ENCODE measurements around the gene CACNA1F. TPM values are rescaled to one million over a fixed set of nuclear protein-coding genes. Genes with fewer than 3 reads are reported as not detected.

The CACNA1F gene
- total and polyA plus RNA-seq, 2 experiments from 2014 or later: not detected

GRCh38 chrX:49155900-49156837, 77.0 kb downstream of the CACNA1F start:
- H3K4me1 ChIP-seq (ENCODE audit: insufficient read depth): peaks cover 4% of the 10 kb centered on the region; the same call in 1 of the 2 replicates
- H3K4me3 ChIP-seq: peak overlapping the region; percentile 70
- peak overlapping the region; percentile 97 for H3K9ac ChIP-seq
- peak overlapping the region; percentile 90 for H3K4me2 ChIP-seq (ENCODE audit: unreplicated experiment)
- no peaks in the 10 kb centered on the region for H4K20me1 ChIP-seq (ENCODE audit: insufficient read depth)
- H3K9me3 ChIP-seq (ENCODE audit: low read depth): no peaks in the 10 kb centered on the region
- 0 to 1% methylated on average over 18 to 22 of the region's 65 CpGs for WGBS, 2 experiments (ENCODE audit: low coverage in 1 of 2, low lambda C conversion rate in 2 of 2, missing lambda C conversion rate in 2 of 2)
- DNase-seq: peak; percentile 95
- no peak for TF ChIP-seq EZH2 (IDR thresholded peaks at IDR 0.05; ENCODE audit: insufficient read depth, poor library complexity, severe bottlenecking)
- TF ChIP-seq EZH2phosphoT487 (IDR thresholded peaks at IDR 0.05; ENCODE audit: insufficient read depth, low read depth): no peak
- H3K9me2 ChIP-seq (ENCODE audit: insufficient read depth): no peaks in the 10 kb centered on the region
- in situ Hi-C loops (cut with MboI): no loop called here
- no peaks in the 10 kb centered on the region for H3K27me3 ChIP-seq (replicated peaks; ENCODE audit: insufficient read depth)
- no peaks in the 10 kb centered on the region for H3K79me2 ChIP-seq (ENCODE audit: insufficient read depth)
- H3K36me3 ChIP-seq (ENCODE audit: low read depth): no peaks in the 10 kb centered on the region
- peak overlapping the region; percentile 99 for H3K27ac ChIP-seq
- no peaks in the 10 kb centered on the region for H3F3A ChIP-seq (ENCODE audit: insufficient read depth)
- peak overlapping the region; percentile 80 for H2AFZ ChIP-seq

GRCh38 chrX:49155243-49155899, 77.8 kb downstream of the CACNA1F start:
- peak overlapping the region; percentile 97 for H3K9ac ChIP-seq
- H3K9me3 ChIP-seq (ENCODE audit: low read depth): no peaks in the 10 kb centered on the region
- no peaks in the 10 kb centered on the region for H3K36me3 ChIP-seq (ENCODE audit: low read depth)
- peak overlapping the region; percentile 80 for H2AFZ ChIP-seq
- no peaks in the 10 kb centered on the region for H3K79me2 ChIP-seq (ENCODE audit: insufficient read depth)
- no peaks in the 10 kb centered on the region for H3K9me2 ChIP-seq (ENCODE audit: insufficient read depth)
- peak overlapping the region; percentile 70 for H3K4me3 ChIP-seq
- H4K20me1 ChIP-seq (ENCODE audit: insufficient read depth): no peaks in the 10 kb centered on the region
- TF ChIP-seq EZH2phosphoT487 (IDR thresholded peaks at IDR 0.05; ENCODE audit: insufficient read depth, low read depth): no peak
- in situ Hi-C loops (cut with MboI): no loop called here
- DNase-seq: peak; percentile 79
- no peaks in the 10 kb centered on the region for H3F3A ChIP-seq (ENCODE audit: insufficient read depth)
- peak overlapping the region; percentile 90 for H3K4me2 ChIP-seq (ENCODE audit: unreplicated experiment)
- no peaks in the 10 kb centered on the region for H3K27me3 ChIP-seq (replicated peaks; ENCODE audit: insufficient read depth)
- peak overlapping the region; percentile 99 for H3K27ac ChIP-seq
- 2 to 4% methylated on average over 17 to 18 of the region's 18 CpGs for WGBS, 2 experiments (ENCODE audit: low coverage in 1 of 2, low lambda C conversion rate in 2 of 2, missing lambda C conversion rate in 2 of 2)
- H3K4me1 ChIP-seq (ENCODE audit: insufficient read depth): peaks cover 4% of the 10 kb centered on the region; the same call in 1 of the 2 replicates

Other genes with a start within 250 kb of the CACNA1F start
- gene GRIPAP1, start 231.1 kb downstream of the CACNA1F start, total RNA-seq (2014; rRNA removed; shearing (Covaris generic)): 16.5 and 31.6 TPM in 2 replicates
- gene GRIPAP1, start 231.1 kb downstream of the CACNA1F start, polyA plus RNA-seq (2016; fragmentation: Nextera tagmentation; extraction: Ambion mirVana): 16.5 and 21.8 TPM in 2 replicates
- gene TFE3, start 190.0 kb downstream of the CACNA1F start, total RNA-seq (2014; rRNA removed; shearing (Covaris generic)): 72.5 and 85.6 TPM in 2 replicates
- gene TFE3, start 190.0 kb downstream of the CACNA1F start, polyA plus RNA-seq (2016; fragmentation: Nextera tagmentation; extraction: Ambion mirVana): 53.0 and 57.3 TPM in 2 replicates
- gene CCDC120, start 174.3 kb downstream of the CACNA1F start, total RNA-seq (2014; rRNA removed; shearing (Covaris generic)): 0.22 TPM in 1 of 2 replicates, not detected in the other
- gene CCDC120, start 174.3 kb downstream of the CACNA1F start, polyA plus RNA-seq (2016; fragmentation: Nextera tagmentation; extraction: Ambion mirVana): 0.94 and 1.3 TPM in 2 replicates
- 17.5 and 24.6 TPM in 2 replicates for gene PRAF2, start 159.3 kb downstream of the CACNA1F start, total RNA-seq (2014; rRNA removed; shearing (Covaris generic))
- 141 and 143 TPM in 2 replicates for gene PRAF2, start 159.3 kb downstream of the CACNA1F start, polyA plus RNA-seq (2016; fragmentation: Nextera tagmentation; extraction: Ambion mirVana)
- gene WDR45, start 153.5 kb downstream of the CACNA1F start, total RNA-seq (2014; rRNA removed; shearing (Covaris generic)): 78.5 and 91.9 TPM in 2 replicates
- 101 and 103 TPM in 2 replicates for gene WDR45, start 153.5 kb downstream of the CACNA1F start, polyA plus RNA-seq (2016; fragmentation: Nextera tagmentation; extraction: Ambion mirVana)
- gene GPKOW, start 109.6 kb downstream of the CACNA1F start, total RNA-seq (2014; rRNA removed; shearing (Covaris generic)): 19.7 and 22.4 TPM in 2 replicates
- 20.9 and 23.8 TPM in 2 replicates for gene GPKOW, start 109.6 kb downstream of the CACNA1F start, polyA plus RNA-seq (2016; fragmentation: Nextera tagmentation; extraction: Ambion mirVana)
- 1.3 and 8.0 TPM in 2 replicates for gene MAGIX, start 70.6 kb downstream of the CACNA1F start, total RNA-seq (2014; rRNA removed; shearing (Covaris generic))
- gene MAGIX, start 70.6 kb downstream of the CACNA1F start, polyA plus RNA-seq (2016; fragmentation: Nextera tagmentation; extraction: Ambion mirVana): 1.1 and 1.5 TPM in 2 replicates
- gene PLP2, start 61.4 kb downstream of the CACNA1F start, total RNA-seq (2014; rRNA removed; shearing (Covaris generic)): 62.3 and 62.5 TPM in 2 replicates
- gene PLP2, start 61.4 kb downstream of the CACNA1F start, polyA plus RNA-seq (2016; fragmentation: Nextera tagmentation; extraction: Ambion mirVana): 204 and 209 TPM in 2 replicates
- 9.0 and 10.8 TPM in 2 replicates for gene PRICKLE3, start 47.0 kb downstream of the CACNA1F start, total RNA-seq (2014; rRNA removed; shearing (Covaris generic))
- 5.1 TPM in 2 replicates for gene PRICKLE3, start 47.0 kb downstream of the CACNA1F start, polyA plus RNA-seq (2016; fragmentation: Nextera tagmentation; extraction: Ambion mirVana)
- 0.54 TPM in 1 of 2 replicates, not detected in the other for gene SYP, start 33.1 kb downstream of the CACNA1F start, total RNA-seq (2014; rRNA removed; shearing (Covaris generic))
- 0.23 TPM in 1 of 2 replicates, not detected in the other for gene SYP, start 33.1 kb downstream of the CACNA1F start, polyA plus RNA-seq (2016; fragmentation: Nextera tagmentation; extraction: Ambion mirVana)
- gene CCDC22, start 2.1 kb upstream of the CACNA1F start, total RNA-seq (2014; rRNA removed; shearing (Covaris generic)): 8.6 and 10.7 TPM in 2 replicates
- 11.8 and 12.7 TPM in 2 replicates for gene CCDC22, start 2.1 kb upstream of the CACNA1F start, polyA plus RNA-seq (2016; fragmentation: Nextera tagmentation; extraction: Ambion mirVana)
- gene FOXP3, start 31.4 kb upstream of the CACNA1F start, total RNA-seq (2014; rRNA removed; shearing (Covaris generic)): not detected in 2 replicates
- gene FOXP3, start 31.4 kb upstream of the CACNA1F start, polyA plus RNA-seq (2016; fragmentation: Nextera tagmentation; extraction: Ambion mirVana): 0.08 and 0.20 TPM in 2 replicates
- gene PPP1R3F, start 36.5 kb upstream of the CACNA1F start, total RNA-seq (2014; rRNA removed; shearing (Covaris generic)): 6.2 and 10.6 TPM in 2 replicates
- gene PPP1R3F, start 36.5 kb upstream of the CACNA1F start, polyA plus RNA-seq (2016; fragmentation: Nextera tagmentation; extraction: Ambion mirVana): 4.4 and 5.7 TPM in 2 replicates
- not detected in 2 replicates for gene GAGE10, start 70.3 kb upstream of the CACNA1F start, total RNA-seq (2014; rRNA removed; shearing (Covaris generic))
- gene GAGE10, start 70.3 kb upstream of the CACNA1F start, polyA plus RNA-seq (2016; fragmentation: Nextera tagmentation; extraction: Ambion mirVana): not detected in 2 replicates
- gene GAGE12J, start 88.7 kb upstream of the CACNA1F start, total RNA-seq (2014; rRNA removed; shearing (Covaris generic)): not detected in 2 replicates
- gene GAGE12J, start 88.7 kb upstream of the CACNA1F start, polyA plus RNA-seq (2016; fragmentation: Nextera tagmentation; extraction: Ambion mirVana): not detected in 2 replicates
- gene GAGE13, start 98.2 kb upstream of the CACNA1F start, total RNA-seq (2014; rRNA removed; shearing (Covaris generic)): not detected in 2 replicates
- gene GAGE13, start 98.2 kb upstream of the CACNA1F start, polyA plus RNA-seq (2016; fragmentation: Nextera tagmentation; extraction: Ambion mirVana): not detected in 2 replicates

Data from GM23248 (cell line).